ENCODE data around the gene ROM1. TPM values are rescaled to one million over a fixed set of nuclear protein-coding genes. Genes with fewer than 3 reads are reported as not detected.

Gene ROM1
- total RNA-seq, 1 experiment from 2014 or later: 0.45 TPM

DNA sequence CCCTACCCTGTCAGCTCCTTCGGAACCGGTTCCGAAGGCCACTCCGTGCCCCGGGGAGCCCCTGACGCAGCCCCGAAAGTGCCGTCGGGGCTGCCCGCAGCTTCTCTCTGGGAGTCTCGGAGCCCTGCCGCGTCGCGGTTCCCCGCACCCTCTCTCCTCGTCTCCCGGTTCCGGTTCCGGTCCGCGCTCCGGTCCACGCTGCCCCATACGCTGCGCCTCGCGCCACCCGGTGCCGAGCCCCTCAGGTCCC is 12.0 kb upstream of the ROM1 start:
- Histone ChIP-seq H3K4me1 (ENCODE audit: low read length) (peaks cover 30% of the 10 kb centered on the region), H3K9me3 (ENCODE audit: low read length) (no peaks in the 10 kb centered on the region), H3K79me2 (ENCODE audit: low read length) (peaks cover 38% of the 10 kb centered on the region), H3K27ac (ENCODE audit: low read length) (peak overlapping the region; percentile 89), H4K20me1 (ENCODE audit: insufficient read depth, low read depth, low read length) (peaks cover 21% of the 10 kb centered on the region; the same call in 1 of the 2 replicates), H3K9ac (ENCODE audit: low read length) (peak overlapping the region; percentile 100), H3K4me2 (ENCODE audit: low read depth, low read length, poor library complexity, severe bottlenecking) (peak overlapping the region; percentile 78), H3K36me3 (ENCODE audit: insufficient read depth, low read length) (peaks cover 42% of the 10 kb centered on the region), H2AFZ (ENCODE audit: low read length) (peak overlapping the region; percentile 45; the same call in 1 of the 2 replicates), H3K4me3 (ENCODE audit: low read length) (peak overlapping the region; percentile 80), H3K9me2 (replicated peaks; ENCODE audit: insufficient read depth, low read length) (no peaks in the 10 kb centered on the region), H3K27me3 (ENCODE audit: low read length) (no peaks in the 10 kb centered on the region)
- peak; percentile 74 for DNase-seq

DNA sequence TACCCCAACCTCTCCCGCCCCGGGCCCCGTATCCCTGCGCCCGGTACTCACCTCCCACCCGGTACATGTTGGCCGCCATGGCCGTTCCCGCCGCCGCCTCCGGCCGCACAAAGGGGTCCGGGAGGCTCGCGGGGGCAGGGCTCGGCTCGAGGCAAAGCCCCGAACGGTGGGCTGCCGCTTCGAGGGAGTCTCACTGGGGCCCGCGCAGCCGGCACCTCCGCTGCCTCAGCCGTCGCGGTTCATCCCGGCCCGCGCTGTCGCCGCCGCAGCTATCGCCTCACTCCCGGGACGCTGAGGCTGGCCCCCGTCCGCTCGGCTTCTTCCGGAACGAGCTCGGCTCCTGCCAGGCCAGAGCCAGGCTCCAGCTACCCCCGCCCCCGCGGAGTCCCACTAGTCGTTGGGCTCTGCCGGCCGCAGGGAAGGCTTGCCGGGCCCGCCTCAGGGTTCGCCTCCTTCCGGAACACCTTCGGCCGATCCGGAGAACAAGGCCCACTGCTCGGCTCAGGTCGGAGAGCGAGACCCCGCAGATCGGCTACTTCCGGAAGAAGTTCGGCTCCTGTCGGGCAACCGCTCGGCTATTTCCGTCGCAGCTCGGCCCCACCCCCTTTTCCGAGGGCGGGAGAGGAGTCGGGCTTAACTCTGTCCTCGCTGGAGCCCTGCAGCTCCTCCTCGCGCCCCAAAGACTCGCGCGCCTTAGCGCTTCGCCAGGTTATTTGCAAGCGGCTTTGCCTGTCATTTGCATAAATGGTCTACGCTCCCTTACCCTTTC is 11.5 kb upstream of the ROM1 start, which contains the start of gene MTA2:
TSS of gene MTA2 (minus strand) at position 494 of the 769 bp plus-strand sequence. CDS start at position 79, 415 bp downstream.
- Histone ChIP-seq H3K79me2 (ENCODE audit: low read length) (peaks cover 38% of the 10 kb centered on the region), H3K9me3 (ENCODE audit: low read length) (no peaks in the 10 kb centered on the region), H3K4me3 (ENCODE audit: low read length) (peak within 1 kb of the TSS; percentile 80), H4K20me1 (ENCODE audit: insufficient read depth, low read depth, low read length) (peaks cover 25% of the 10 kb centered on the region; the same call in 1 of the 2 replicates), H3K9ac (ENCODE audit: low read length) (peak within 1 kb of the TSS; percentile 100), H3K4me1 (ENCODE audit: low read length) (peaks cover 30% of the 10 kb centered on the region), H2AFZ (ENCODE audit: low read length) (peak within 1 kb of the TSS; percentile 45; the same call in 1 of the 2 replicates), H3K27me3 (ENCODE audit: low read length) (no peaks in the 10 kb centered on the region), H3K4me2 (ENCODE audit: low read depth, low read length, poor library complexity, severe bottlenecking) (peak within 1 kb of the TSS; percentile 78), H3K9me2 (replicated peaks; ENCODE audit: insufficient read depth, low read length) (no peaks in the 10 kb centered on the region), H3K27ac (ENCODE audit: low read length) (peak within 1 kb of the TSS; percentile 89), H3K36me3 (ENCODE audit: insufficient read depth, low read length) (peaks cover 40% of the 10 kb centered on the region)
- DNase-seq: peak; percentile 100

DNA sequence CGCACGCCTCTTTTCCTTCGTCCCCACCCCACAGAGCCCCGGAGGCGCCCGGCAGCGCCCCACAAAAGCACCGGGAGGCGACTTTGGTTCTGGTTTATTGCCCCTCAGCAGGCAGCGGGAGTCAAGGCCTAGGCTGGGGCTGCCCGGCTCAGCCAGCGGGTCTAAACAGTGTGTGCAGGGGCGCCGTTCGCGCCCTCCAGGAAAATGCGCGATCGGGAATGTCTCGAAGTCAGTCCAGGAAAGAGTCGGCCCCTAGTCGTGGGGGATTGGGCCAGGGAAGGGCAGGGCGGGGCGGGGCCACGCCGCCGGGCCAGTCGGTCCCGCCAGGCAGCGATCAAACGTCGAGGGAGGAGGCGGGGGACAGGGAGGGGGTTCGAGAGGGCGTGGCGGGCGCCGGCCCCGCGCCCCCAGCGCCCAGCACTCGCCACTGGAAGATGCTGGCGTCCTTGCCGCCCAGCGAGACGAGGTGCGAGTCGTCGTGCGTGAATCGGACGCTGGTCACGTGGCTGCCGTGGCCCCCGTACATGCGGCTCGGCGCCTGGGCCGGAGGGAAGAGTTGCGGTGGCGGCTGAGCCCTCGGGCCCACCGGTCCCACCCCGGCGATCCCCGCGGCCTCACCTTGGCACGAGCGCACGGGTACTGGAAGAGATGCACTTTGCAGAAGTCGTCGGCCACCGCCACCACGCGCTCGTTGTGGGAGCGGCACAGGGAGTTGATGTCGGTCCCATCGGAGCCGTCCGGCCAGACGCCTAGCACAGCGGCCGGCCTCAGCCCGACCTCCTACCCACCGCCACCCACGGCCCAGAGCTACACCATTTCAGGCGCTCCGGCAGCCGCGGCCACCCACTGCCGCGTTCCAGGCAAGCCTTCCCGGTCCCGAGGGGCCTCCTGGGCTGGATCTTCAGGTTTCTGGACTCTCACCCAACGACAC is 10.7 kb upstream of the ROM1 start:
- H3K4me2 ChIP-seq (ENCODE audit: low read depth, low read length, poor library complexity, severe bottlenecking): peak overlapping the region; percentile 43
- H3K9me2 ChIP-seq (replicated peaks; ENCODE audit: insufficient read depth, low read length): no peaks in the 10 kb centered on the region
- H3K9ac ChIP-seq (ENCODE audit: low read length): peak overlapping the region; percentile 49
- H4K20me1 ChIP-seq (ENCODE audit: insufficient read depth, low read depth, low read length): peaks cover 30% of the 10 kb centered on the region; the same call in 1 of the 2 replicates
- H2AFZ ChIP-seq (ENCODE audit: low read length): no peak overlapping the region
- H3K79me2 ChIP-seq (ENCODE audit: low read length): peaks cover 38% of the 10 kb centered on the region
- peak overlapping the region; percentile 35; the same call in 1 of the 2 replicates for H3K4me3 ChIP-seq (ENCODE audit: low read length)
- peak overlapping the region; percentile 47 for H3K27ac ChIP-seq (ENCODE audit: low read length)
- H3K9me3 ChIP-seq (ENCODE audit: low read length): no peaks in the 10 kb centered on the region
- H3K4me1 ChIP-seq (ENCODE audit: low read length): peaks cover 38% of the 10 kb centered on the region
- peaks cover 39% of the 10 kb centered on the region for H3K36me3 ChIP-seq (ENCODE audit: insufficient read depth, low read length)
- DNase-seq: peak; percentile 39
- H3K27me3 ChIP-seq (ENCODE audit: low read length): no peaks in the 10 kb centered on the region

DNA sequence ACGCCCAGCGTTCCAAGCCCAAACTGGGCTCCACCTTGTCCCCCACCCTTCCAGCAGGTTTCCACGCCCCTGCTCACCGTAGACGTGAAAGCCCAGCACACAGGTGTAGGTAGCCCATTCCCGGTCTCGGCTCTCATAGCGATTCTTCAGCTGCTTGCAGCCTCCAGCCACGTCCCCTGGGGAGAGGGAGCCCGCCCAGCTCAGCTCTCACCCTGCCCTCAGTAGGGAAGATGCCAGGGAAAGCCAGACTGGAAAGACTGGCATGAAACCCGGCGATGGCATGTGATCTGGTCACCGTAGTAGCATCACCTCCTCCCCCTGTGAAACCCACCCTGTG is 10.0 kb upstream of the ROM1 start:
- Histone ChIP-seq H3K36me3 (ENCODE audit: insufficient read depth, low read length) (peaks cover 32% of the 10 kb centered on the region), H3K4me3 (ENCODE audit: low read length) (no peak overlapping the region), H3K79me2 (ENCODE audit: low read length) (peaks cover 33% of the 10 kb centered on the region)

DNA sequence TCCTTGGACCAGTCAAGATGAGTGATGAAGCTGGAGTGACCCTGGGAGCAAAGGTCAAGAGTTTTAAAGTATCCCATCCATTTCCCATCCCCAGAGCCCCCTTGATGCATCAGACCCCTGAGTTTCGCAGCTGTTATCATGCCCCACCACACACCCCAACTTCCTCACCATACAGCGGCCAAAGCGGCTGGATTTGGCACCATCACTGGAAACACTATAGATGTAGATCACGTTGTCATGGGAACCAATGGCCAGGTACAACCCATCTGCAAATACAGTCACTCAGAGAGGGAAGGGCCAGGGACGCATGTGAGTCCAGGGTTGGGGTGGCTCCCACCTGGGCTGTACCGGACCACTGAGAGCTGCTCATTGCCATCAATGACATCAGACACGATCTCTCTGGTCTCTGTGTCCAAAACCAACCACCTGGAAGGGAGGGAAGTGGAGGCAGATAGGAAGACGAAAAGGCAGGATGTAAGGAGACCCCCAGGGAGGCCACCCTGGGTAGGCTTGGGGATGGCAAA is 9.2 kb upstream of the ROM1 start:
- peaks cover 33% of the 10 kb centered on the region; the same call in 1 of the 2 replicates for H4K20me1 ChIP-seq (ENCODE audit: insufficient read depth, low read depth, low read length)
- peaks cover 24% of the 10 kb centered on the region for H3K36me3 ChIP-seq (ENCODE audit: insufficient read depth, low read length)
- H3K27ac ChIP-seq (ENCODE audit: low read length): no peak overlapping the region
- no peaks in the 10 kb centered on the region for H3K9me2 ChIP-seq (replicated peaks; ENCODE audit: insufficient read depth, low read length)
- H3K27me3 ChIP-seq (ENCODE audit: low read length): no peaks in the 10 kb centered on the region
- no peak overlapping the region for H3K9ac ChIP-seq (ENCODE audit: low read length)
- peak; percentile 41 for DNase-seq
- H3K79me2 ChIP-seq (ENCODE audit: low read length): peaks cover 25% of the 10 kb centered on the region
- H3K9me3 ChIP-seq (ENCODE audit: low read length): no peaks in the 10 kb centered on the region
- H3K4me3 ChIP-seq (ENCODE audit: low read length): no peak overlapping the region
- H3K4me1 ChIP-seq (ENCODE audit: low read length): peaks cover 42% of the 10 kb centered on the region
- no peak overlapping the region for H3K4me2 ChIP-seq (ENCODE audit: low read depth, low read length, poor library complexity, severe bottlenecking)
- H2AFZ ChIP-seq (ENCODE audit: low read length): no peak overlapping the region

More for the DNA sequence above, 10.0 kb upstream of the ROM1 start:
- Histone ChIP-seq H3K9me3 (ENCODE audit: low read length) (no peaks in the 10 kb centered on the region), H3K27me3 (ENCODE audit: low read length) (no peaks in the 10 kb centered on the region), H3K27ac (ENCODE audit: low read length) (no peak overlapping the region), H3K9me2 (replicated peaks; ENCODE audit: insufficient read depth, low read length) (no peaks in the 10 kb centered on the region), H3K4me2 (ENCODE audit: low read depth, low read length, poor library complexity, severe bottlenecking) (no peak overlapping the region), H4K20me1 (ENCODE audit: insufficient read depth, low read depth, low read length) (peaks cover 28% of the 10 kb centered on the region; the same call in 1 of the 2 replicates), H3K9ac (ENCODE audit: low read length) (no peak overlapping the region), H2AFZ (ENCODE audit: low read length) (no peak overlapping the region), H3K4me1 (ENCODE audit: low read length) (peaks cover 44% of the 10 kb centered on the region)
- DNase-seq: peak; percentile 39

DNA sequence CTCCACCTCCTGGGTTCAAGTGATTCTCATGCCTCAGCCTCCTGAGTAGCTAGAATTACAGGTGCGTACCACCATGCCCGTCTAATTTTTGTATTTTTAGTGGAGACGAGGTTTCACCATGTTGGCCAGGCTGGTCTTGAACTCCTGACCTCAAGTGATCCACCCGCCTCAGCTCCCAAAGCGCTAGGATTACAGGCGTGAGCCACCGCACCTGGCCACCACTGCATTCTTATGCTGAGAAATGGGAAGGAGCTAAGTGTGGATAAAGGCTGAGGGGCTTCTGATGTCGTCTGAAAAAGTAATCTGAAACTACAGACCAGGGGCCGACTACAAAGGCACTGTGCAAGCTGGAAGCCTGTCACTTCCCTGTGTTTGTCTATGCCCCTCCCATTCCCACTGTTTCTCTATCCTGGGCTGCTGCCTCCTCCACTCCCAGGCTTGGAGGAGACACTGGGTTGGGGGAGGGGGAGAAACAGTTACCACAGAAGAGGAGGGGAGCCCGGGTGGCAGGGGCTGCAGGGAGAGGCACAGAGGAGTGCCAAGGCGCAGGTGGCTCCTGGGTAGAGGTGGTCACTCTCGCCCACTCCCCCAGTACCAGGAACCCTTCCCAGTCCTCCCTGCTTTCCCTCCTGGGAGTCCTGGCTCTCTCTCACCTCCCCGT is 8.5 kb upstream of the ROM1 start:
- H2AFZ ChIP-seq (ENCODE audit: low read length): no peak overlapping the region
- no peaks in the 10 kb centered on the region for H3K9me2 ChIP-seq (replicated peaks; ENCODE audit: insufficient read depth, low read length)
- H4K20me1 ChIP-seq (ENCODE audit: insufficient read depth, low read depth, low read length): peaks cover 32% of the 10 kb centered on the region; the same call in 1 of the 2 replicates

DNA sequence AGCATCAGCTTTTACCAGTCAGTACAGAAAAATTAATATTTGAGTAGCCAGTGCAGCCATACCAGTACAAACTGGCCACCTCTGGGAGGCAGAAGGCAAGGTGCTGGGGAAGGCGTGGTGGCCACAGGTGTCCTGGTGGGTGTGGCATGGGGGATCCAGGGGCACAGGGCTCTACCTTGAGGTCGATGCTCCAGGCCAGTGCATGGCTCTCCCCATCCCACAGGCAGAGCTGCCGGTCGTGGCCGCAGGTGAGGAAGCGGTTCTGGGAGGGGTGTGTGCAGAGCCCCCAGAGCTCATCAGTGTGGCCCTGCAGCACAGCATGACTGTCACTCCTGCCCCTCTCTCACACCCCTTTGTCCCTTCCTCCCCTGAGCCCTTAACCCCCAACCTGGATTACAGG is 7.6 kb upstream of the ROM1 start:
- peaks cover 26% of the 10 kb centered on the region for H3K4me1 ChIP-seq (ENCODE audit: low read length)
- no peak overlapping the region for H2AFZ ChIP-seq (ENCODE audit: low read length)
- H3K36me3 ChIP-seq (ENCODE audit: insufficient read depth, low read length): peaks cover 14% of the 10 kb centered on the region
- no peaks in the 10 kb centered on the region for H3K9me3 ChIP-seq (ENCODE audit: low read length)
- no peaks in the 10 kb centered on the region for H3K9me2 ChIP-seq (replicated peaks; ENCODE audit: insufficient read depth, low read length)
- peaks cover 28% of the 10 kb centered on the region; the same call in 1 of the 2 replicates for H4K20me1 ChIP-seq (ENCODE audit: insufficient read depth, low read depth, low read length)
- DNase-seq: no peak
- H3K27me3 ChIP-seq (ENCODE audit: low read length): no peaks in the 10 kb centered on the region
- H3K4me2 ChIP-seq (ENCODE audit: low read depth, low read length, poor library complexity, severe bottlenecking): no peak overlapping the region
- no peak overlapping the region for H3K27ac ChIP-seq (ENCODE audit: low read length)
- peaks cover 11% of the 10 kb centered on the region for H3K79me2 ChIP-seq (ENCODE audit: low read length)
- no peak overlapping the region for H3K9ac ChIP-seq (ENCODE audit: low read length)
- no peak overlapping the region for H3K4me3 ChIP-seq (ENCODE audit: low read length)

More for the DNA sequence above, 8.5 kb upstream of the ROM1 start:
- no peak overlapping the region for H3K4me2 ChIP-seq (ENCODE audit: low read depth, low read length, poor library complexity, severe bottlenecking)
- no peak for DNase-seq
- peaks cover 35% of the 10 kb centered on the region for H3K4me1 ChIP-seq (ENCODE audit: low read length)
- no peaks in the 10 kb centered on the region for H3K9me3 ChIP-seq (ENCODE audit: low read length)
- no peaks in the 10 kb centered on the region for H3K27me3 ChIP-seq (ENCODE audit: low read length)
- no peak overlapping the region for H3K9ac ChIP-seq (ENCODE audit: low read length)
- no peak overlapping the region for H3K4me3 ChIP-seq (ENCODE audit: low read length)
- peaks cover 20% of the 10 kb centered on the region for H3K36me3 ChIP-seq (ENCODE audit: insufficient read depth, low read length)
- no peak overlapping the region for H3K27ac ChIP-seq (ENCODE audit: low read length)
- peaks cover 20% of the 10 kb centered on the region for H3K79me2 ChIP-seq (ENCODE audit: low read length)
